GM19035 (cell line): ENCODE data around the gene MON1A.
"Not testable (repeated sequence)": the region's sequence is repeated elsewhere in the genome, so short reads cannot be mapped to it uniquely, and the experiment has no call there.

Source experiments
- ATAC-seq: cut with Tn5 transposase; IDR thresholded peaks from one replicate; pipeline ENCODE4 v1.9.1; 2021; ENCODE audit not compliant: unreplicated experiment

Gene MON1A

DNA sequence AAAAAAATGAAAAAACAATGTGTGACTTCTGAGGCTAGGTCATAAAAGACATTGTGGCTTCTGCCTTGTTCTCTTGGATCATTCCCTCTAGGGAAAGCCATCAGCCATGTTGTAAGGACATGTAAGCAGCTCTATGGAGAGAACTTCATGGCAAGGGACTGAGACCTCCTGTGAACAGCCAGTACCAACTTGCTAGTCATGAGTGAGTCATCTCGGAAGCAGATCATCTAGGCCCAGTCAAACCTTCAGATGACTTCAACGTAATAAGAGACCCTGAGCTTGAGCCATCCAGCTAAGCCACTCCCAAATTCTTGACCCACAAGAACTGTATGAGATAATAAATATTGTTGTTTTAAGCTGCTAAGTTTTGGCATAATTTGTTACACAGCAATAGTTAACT is 4.9 kb downstream of the MON1A start:
- ATAC-seq = no peak

DNA sequence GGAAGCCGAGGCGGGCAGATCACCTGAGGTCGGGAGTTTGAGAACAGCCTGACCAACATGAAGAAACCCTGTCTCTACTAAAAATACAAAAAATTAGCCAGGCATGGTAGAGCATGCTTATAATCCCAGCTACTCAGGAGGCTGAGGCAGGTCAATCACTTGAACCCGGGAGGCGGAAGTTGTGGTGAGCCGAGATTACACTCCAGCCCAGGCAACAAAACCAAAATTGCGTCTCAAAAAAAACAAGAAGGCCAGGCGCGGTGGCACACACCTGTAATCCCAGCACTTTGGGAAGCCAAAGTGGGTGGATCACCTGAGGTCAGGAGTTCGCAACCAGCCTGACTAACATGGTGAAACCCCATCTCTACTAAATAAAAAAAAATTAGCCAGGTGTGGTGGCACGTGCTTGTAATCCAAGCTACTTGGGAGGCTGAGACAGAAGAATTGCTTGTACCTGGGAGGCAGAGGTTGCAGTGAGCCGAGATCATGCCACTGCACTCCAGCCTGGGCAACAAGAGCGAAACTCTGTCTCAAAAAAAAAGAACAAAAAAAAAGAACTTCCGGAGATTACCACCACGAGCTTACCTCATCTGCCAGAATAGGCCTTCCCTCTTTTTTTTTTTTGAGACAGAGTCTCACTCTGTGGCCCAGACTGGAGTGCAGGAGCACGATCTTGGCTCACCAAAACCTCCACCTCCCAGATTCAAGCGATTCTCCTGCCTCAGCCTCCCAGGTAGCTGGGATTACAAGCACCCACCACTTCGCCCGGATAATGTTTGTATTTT is 11.6 kb downstream of the MON1A start:
- not testable (repeated sequence) for ATAC-seq

DNA sequence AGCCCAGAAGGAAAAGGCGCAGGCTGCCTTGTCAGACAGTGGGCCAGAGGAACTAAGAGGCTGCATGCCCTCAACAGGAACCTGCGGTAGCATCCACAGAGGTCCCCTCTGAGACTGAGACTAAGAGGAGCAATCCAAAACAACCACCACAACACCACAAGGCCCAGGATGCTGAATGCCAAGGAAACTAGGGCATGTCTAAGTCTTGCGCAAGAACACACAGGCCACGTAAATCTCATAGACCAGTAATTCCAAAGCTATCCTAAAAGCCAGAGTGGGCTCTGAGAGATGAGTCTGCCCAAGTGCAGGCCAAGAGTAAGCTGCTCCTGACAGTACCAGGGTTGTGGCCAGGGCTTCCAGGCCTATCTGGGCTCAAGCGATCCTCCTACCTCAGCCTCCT is 12.9 kb downstream of the MON1A start:
- no peak for ATAC-seq

- no peak for ATAC-seq
These were observed 14.7 kb downstream of the MON1A start for GRCh38 chr3:49914906-49915305.

DNA sequence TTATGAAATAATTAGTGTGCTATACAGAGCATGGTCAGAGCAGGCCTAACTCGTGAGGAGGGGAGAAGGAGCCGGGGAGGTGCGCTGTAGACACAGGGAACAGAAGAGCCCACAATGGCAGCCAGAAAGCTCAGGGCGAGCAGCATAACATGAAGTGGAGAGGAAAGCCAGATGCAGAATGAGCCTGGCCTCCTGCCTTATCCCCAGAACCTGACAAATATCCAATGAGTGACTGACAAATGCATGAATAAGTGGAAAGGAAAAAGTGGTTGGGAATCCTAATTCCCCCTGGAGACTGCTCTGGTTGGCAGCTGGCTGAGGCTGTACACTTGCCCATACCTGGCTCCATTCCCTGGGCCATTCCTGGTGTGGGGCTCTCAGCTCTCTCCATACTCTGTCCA is 16.7 kb downstream of the MON1A start:
- no peak for ATAC-seq

GRCh38 chr3:49911611-49912010 is 18.0 kb downstream of the MON1A start:
- ATAC-seq = no peak

DNA sequence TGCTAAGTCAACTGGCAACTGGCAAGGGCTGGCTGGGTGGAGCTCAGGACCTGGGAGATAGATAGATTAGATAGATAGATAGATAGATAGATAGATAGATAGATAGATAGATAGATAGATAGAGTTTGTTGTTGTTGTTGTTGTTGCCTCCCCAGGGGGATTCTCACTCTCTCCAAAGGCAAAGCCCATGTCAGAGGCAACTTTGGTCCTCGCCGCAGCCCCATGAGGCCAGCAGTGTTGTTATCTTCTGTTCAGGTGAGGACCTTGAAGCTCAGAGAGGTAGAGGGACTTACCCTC is 18.5 kb downstream of the MON1A start:
- ATAC-seq = no peak

GRCh38 chr3:49910409-49911123 is 19.0 kb downstream of the MON1A start:
- ATAC-seq = no peak

DNA sequence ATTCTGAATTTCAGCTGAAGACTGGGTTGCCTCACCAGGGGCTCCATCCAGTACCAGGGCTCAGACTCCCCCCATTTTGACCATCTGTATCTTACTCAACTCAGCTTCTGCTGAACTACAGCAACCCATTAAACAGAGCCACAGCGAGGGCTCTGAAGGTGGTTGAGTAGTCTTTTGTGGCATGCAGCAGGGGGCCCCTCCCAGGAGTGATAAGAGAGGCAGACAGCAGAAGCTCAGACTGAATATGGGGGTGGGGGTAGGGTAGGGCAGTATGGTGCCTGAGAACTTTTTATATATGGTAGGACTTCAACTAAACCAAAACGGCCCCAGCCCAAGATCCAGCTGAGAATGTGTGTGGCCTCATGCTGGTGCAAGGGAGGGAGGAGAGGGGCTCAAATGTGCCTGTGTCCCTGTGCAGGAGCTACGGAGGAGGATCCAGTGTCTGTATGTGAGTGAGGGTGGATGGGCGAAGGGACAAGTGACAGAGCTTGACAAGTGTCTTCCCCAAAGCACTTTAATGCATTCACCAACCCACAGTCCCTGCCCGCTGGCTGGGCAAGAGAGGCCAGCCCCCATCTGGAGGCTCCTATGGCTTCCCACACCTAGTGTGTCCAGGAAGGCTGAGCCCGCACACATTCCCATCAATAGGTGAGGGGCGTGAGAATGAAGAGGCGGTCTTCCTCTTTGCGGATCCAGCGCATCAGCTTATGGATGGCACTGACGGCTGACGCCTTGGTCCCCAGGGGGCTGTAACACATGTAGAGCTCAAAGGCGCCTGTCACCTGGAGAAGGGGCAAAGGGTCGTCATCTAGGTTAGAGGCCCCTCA is 21.0 kb downstream of the MON1A start:
- no peak for ATAC-seq

GRCh38 chr3:49906073-49906743 is 23.4 kb downstream of the MON1A start:
- no peak for ATAC-seq

- ATAC-seq = not testable (repeated sequence)
These were observed 25.2 kb downstream of the MON1A start for GRCh38 chr3:49904448-49904847.

DNA sequence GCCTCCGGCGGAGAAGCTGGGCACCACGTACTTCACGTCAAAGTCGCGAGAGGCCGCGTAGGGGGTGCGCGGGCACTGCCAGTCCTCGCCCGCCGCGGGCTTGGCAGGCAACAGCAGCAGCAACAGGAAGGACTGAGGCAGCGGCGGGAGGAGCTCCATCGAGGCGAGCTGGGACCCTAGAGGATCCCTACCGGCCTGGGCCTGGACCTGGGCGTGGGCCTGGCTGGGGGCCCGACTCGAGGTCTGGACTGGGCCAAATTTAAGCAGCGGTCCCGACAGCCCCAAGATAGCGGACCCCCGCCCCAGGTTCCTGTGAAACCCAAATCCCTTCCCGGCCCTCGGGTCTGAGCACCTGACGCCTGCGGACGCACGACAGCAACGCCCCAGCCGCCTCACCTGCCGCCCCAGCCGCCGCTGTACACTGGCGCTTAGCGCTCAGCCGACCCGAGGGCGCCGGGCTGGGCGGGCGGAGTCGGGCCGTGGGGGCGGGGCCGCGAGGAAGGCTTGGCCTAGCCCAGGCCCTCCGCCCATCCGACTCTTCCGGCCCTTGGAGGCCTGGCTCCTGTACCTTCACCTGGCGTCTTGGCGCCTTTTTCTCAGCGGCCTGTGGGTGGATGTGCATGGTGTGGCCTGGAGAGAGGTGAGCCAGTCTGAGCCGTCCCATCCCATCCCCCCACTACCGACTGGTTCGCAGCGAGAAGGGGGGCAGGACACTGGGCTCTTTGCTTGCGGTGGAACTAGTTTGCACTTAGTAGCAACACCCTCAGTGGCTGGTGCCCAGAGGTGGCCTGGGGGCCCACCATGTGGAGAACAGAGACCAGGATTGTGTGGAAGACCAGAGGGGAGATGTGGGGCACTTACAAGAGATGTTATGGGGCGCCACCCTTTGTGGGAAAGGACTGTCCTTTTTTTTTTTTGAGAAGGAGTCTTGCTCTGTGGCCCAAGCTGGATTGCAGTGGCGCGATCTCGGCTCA is 25.9 kb downstream of the MON1A start, which contains the start of gene MST1R:
Gene MST1R (minus strand): TSS at position 423 of the 974 bp plus-strand sequence. CDS start 264 bp downstream, at position 159.
- ATAC-seq = no peak

DNA sequence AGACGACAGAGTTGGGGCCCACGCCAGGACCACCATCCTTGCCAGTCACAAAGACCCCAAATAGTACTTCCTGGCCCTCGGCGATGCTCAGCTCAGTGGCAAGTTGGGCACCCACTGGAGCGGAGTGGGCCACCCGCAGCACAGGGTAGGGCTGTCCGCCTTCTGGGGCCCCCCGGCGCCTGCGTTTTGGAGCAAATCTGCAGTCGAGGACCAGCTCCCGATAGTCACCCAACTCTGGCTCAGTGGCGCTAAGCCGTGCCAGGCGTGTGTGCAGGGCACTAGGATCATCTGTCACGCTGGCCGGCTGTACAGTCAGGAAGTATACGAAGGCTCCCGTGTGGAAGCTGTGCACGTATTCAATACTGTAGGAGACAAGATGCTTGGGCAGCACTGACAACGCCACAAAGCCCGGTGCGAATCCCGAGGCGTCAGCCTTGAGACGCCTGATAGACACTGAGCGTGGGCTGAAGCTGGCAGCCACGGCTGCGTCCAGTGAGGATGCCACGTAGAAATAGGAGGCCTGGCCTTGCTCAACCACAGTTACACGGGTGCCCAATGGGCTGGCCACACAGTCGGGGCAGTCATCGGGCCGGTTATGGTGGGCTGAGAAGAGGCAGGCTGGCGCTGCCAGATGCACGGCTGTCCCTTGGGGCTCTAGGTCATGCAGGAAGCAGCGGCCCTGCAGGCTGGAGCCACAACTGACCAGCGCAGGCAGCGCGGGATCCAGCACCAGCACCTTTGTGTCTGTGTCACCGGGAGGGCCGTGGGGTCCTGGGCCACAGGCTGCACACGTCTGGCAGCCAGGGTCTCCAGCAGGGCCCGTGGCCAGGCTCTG is 26.9 kb downstream of the MON1A start:
- ATAC-seq = no peak

DNA sequence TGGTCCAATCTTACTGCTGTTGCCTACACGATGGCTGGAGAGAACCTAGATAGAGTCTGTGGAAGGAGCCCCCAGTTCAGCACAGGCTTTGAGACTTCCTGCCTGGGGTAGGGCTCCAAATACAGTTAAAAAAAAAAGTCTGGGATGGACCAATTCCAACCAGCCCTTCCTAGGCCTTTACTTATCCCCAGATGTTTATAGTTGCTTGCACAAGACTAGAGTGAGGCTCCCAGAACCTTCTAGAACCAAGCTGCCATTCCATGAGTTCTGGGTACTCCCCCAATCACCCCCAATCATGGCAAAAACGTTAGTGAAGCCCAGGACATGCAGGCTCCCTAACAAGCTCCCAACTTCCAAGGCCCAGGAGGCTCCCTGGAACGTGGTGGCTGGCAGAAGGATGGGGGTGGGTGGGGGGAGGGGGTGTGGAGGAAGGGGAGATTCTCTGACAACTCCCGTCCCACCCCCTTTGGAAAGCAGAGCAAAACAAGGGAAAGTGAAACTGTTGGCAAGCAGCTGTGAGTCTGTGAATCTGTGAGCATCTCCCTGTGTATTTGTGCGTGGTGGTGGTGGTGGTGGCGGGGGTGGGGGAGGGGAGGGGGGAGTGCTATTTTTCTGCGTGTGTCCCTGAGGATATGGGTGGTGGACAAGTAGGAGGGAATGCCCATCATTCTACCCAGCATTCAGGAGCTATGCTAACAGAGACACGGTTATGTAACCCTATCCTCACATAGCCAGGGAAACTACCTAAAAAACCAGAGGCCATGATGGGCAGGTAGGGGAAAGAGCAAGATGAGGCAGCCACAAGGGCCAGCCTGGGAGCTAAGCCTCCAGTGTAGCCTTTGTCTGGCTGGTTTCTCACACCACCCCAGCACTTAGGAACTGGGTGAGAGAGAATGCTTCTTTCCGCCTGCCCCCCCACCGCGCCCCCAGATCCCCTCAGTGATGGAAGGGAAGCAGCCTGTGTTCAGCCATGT is 28.0 kb downstream of the MON1A start:
- ATAC-seq = no peak

GRCh38 chr3:49900491-49901153 is 29.0 kb downstream of the MON1A start:
- no peak for ATAC-seq

- no peak for ATAC-seq
These were observed 29.8 kb downstream of the MON1A start for GRCh38 chr3:49899815-49900214.

DNA sequence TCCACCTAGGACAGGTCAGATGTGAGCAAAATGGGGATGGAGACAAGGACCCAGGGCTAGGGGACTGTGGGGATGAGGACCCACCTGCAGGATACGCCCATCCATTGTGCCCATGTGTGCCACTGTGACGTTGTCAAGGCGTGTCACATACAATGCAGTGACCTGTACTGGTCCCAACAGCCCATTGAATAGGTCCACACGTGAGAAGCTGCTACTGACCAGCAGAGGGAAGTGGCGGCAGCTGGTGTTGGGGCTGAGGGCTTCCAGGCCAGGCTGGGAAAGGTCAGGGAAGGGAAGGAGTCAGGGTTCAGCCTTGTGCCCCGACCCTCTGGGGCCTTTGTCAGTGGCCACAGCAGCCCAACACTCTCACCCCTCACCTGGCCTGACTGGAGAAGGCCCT is 30.6 kb downstream of the MON1A start:
- ATAC-seq = no peak
